Inflammatory macrophage treated with lipopolysaccharide for 1 hour (primary cell): Measurements from ENCODE around the gene COL23A1.
A peak's percentile ranks its signal among the peaks of the same experiment; 100 is the strongest.
"Not testable (repeated sequence)": the region's sequence is repeated elsewhere in the genome, so short reads cannot be mapped to it uniquely, and the experiment has no call there.

Experiments
- DNase-seq, 2 donors: peaks; one replicate each; pipeline ENCODE4 v3.0.0-alpha.2; 2020 to 2022

The COL23A1 gene

DNA sequence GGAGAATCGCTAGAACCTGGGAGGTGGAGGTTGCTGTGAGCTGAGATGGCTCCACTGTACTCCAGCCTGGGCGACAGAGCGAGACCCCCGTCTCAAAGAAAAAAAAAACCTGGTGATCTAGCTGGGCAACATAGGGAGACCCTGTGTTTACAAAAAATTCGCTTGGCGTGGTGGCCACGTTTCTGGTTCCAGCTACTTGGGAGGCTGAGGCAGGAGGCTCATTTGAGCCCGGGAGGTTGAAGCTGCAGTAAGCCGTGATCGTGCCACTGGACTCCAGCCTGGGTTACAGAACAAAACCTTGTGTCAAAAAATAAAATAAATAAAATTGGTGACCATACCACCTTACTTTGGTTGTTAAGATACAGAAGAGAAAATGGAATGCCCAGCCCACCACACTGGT lies 387.7 kb downstream of the COL23A1 start:
- DNase-seq = no peak

DNA sequence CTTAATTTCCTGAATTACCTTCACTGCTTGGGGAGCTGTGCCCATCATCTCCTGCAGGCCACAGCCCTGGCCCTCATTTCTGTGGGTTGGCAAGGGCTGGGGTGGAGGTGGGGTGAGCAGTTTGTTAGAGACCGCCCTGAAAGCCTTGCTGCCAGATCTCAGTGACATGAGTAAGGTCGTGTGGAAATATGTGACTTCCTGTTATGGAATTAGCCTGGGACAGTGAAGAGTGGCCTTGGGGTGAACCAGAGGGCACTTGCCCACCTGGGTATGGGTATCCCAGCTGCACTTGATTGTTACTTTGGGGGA lies 388.3 kb downstream of the COL23A1 start:
- DNase-seq = peak; percentile 49 to 51

DNA sequence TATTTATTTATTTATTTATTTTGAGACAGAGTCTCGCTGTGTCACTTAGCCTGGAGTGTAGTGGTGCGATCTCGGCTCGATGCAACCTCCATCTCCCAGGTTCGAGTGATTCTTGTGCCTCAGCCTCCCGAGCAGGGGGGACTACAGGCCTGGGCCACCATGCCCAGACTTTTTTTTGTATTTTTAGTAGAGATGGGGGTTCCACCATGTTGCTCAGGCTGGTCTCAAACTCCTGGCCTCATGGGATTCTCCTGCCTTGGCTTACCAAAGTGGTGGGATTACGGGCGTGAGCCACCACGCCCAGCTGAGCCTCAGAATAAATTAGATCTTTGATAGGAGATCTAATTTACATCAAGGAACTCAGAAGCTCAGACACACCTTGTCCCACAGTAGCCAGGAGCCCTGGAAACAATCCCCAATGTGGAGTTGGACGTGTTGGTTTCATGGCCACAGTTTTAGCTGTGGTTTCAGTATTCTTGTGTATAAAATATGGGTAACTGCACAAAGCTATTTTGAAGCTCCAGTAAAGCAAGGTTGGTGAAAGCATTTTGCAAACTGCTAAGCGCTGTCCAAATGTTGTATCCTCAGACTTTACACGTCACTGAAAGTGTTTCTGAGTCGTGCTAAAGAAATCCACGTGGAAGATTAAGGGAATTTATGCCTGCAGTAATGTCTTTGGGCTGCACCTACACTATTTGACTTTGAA lies 388.8 kb downstream of the COL23A1 start:
- DNase-seq = no peak

DNA sequence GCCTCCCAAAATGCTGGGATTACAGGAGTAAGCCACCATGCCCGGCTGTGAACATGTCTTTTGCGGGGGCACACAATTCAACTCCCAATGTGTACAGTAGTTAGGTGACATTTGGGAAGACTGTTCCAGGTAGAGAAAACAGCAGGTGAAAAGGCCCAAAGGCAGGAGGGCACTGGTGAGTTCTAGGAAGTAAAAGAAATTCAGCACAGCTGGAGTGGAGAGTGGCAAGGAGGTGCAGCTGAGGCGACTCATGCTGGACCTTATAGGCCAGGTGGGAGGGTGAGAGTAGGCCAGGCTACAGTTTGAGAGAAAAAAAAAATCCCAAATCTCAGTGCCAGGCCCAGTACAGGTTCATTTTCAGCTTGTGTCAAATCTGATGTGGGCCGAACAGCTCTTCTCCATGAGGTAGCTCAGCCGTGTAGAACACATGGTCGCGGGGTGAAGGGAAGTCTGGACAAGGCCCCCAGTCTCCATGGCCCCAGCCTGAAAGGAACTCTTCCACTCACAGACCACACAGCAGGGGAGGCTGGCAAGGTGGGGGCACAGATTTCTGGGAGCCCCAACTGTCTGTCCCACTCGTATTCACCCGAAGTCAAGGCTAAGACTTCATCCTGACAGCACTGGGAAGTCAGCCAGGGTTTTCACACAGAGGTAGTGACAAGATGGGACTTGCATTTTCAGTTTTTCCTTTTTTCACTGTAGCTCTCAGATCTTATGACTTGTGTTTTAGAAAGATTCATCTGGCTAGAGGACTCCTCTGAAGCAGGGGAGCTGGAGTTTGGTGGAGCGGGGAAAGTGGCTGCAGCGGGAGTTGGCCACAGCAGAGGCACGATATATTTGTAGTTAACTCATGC lies 390.4 kb downstream of the COL23A1 start:
- DNase-seq = no peak

DNA sequence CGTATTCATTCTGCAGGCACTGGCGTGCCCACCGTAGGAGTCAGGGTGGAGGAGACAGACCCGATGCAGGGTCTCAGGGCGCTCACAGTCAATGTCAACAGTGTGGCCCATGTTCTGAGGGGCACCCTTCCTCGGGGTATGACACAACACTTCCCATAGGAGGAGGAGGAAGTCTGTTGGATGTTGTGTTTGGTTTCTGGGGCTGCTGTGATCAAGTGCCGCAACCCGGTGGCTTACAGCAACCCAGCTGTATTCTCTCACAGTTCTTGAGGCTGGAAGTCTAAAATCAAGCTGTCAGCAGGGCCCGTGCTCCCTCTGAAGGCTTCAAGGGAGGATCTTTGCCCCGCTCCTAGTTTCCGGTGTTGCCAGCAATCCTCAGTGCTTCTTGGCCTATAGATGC lies 391.5 kb downstream of the COL23A1 start:
- DNase-seq = no peak

DNA sequence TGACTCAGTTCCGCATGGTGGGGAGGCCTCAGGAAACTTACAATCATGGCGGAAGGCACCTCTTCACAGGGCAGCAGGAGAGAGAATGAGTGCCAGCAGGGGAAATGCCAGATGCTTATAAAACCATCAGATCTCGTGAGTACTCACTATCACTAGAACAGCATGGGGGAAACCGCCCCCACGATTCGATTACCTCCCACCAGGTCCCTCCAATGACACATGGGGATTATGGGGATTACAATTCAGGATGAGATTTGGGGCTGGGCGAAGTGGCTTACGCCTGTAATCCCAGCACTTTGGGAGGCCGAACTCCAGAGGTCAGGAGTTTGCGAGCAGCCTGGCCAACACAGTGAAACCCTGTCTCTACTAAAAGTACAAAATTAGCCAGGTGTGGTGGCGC lies 392.0 kb downstream of the COL23A1 start:
- not testable (repeated sequence) for DNase-seq

DNA sequence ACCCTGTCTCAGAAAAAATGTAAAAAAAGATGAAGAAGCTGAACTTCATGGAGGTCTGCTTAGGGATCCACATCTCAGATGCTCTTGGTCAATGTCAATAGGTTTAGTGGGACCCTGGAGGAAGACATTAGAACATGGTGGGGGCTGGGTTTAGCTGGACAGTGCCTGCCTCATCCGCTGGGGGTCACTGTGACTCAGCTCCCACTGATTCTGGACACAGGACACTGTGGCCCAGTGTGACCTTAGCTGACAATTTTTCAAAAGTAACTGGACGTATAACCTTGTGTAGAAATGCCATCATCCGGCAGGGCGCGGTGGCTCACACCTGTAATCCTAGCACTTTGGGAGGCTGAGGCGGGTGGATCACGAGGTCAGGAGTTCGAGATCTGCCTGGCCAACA lies 393.2 kb downstream of the COL23A1 start:
- no peak for DNase-seq

DNA sequence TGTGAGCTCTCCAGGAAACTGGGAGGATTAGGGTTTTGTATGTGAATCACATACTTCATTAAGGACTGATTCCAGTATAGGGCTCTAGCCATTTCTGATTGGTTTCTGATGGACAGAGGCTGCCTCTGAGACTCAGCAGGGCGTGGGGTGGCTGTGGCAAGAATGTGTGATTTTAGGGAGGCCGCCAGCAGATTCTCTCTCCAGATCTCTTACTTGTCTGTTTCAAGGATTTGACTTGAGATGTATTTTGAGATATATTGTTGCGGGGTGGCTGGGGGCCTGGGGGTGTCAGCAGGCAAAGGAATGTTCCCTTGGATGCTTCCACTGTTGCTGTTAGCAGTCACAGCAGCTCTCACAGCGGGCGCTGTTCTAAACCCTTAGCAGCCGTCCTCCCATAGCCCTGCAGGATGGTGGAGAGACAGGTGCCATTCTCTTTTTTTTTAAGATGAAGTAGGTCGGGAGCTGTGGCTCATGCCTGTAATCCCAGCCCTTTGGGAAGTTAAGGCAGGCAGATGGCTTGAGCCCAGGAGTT lies 393.8 kb downstream of the COL23A1 start:
- no peak for DNase-seq

DNA sequence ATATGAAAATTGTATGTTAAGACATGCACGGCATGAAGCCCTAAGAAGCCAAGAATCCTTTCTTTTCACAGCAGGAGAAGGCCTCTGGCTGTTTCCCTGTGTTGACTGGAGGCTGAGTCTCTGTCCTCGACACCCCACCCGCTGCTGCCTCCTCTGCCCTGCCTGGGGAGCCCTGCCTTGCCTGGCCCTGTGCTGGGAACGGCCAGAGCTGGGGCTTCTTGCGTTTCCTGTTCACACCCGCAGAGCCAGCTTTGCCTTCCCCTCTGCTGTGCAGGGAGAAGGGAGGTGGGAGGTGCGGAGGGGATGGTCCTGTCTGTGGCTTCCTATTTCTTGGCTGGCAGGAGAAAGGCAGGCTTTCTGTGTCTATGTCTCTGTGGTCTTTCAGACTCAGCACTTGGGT lies 396.2 kb downstream of the COL23A1 start:
- peak in 1 of 2 donors; percentile 25 for DNase-seq

DNA sequence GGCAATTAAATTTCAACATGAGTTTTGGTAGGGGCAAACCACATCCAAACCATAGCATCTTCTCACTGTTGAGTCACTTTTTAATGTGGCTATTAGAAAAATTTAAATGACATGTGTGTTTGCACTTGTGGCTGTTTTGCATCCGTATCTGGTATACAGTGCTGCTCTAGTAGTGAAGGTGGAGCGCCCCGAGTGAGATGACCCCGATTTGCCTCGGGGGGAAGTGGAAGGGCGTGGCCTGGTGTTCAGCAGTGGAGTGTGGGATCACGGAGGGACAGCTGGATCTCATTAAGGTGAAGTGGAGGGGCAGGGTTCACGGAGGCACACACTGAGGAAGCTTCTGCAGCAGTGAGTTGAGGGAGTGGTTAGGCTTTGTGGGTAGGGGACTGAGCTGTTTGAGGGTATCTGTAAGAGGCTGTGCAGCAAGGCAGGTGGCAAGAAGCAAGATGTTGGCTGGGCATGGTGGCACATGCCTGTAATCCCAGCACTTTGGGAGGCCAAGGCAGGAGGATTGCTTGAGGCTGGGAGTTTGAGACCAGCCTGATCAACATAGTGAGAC lies 396.9 kb downstream of the COL23A1 start:
- no peak for DNase-seq

DNA sequence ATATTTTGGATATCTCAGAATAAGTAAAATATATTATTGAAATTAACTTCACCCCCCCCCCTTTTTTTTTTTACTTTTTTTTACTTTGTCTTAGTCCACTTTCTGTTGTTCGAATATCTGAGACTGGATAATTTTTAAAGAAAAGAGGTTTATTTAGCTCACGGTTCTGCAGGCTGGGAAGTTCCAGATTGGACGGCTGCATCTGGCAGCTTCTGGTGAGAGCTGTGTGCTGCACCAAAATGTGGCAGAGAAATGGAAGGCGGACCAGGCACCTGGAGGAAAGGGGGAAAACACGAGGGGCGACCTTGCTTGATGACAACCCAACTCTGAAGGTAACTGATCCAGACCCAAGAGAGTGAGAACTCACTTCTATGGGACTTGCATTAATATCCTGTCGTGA lies 397.4 kb downstream of the COL23A1 start:
- DNase-seq = no peak

DNA sequence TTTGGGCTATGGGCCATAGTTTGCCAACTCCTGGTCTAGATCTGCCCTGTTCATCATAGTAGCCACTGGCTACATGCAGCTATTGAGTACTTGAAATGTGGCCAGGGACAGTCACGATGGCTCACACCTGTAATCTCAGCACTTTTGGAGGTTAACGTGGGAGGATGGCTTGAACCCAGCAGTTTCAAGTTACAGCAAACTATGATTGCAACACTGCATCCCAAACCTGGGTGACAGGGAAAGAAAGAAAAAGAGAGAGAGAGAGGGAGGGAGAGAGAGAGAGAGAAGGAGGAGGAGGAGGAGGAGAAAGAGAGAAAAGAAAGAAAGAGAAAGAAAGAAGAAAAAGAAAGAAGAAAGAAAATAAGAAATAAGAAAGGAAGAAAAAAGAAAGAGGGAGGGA lies 397.9 kb downstream of the COL23A1 start:
- no peak for DNase-seq

DNA sequence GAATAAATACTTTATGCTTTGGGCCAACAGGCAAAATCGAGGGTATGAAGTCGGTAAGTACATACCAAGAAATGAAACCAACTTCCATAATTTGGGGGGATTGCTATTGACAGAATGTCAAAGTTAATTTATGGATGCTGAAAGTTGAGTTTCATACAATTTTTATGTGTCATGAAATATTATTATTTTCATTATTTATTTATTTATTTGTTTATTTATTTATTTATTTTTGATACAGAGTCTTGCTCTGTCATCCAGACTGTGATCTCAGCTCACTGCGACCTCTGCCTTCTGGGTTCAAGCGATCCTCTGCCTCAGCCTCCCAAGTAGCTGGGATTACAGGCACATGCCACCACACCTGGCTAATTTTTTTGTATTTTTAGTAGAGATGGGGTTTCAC lies 398.5 kb downstream of the COL23A1 start:
- DNase-seq = no peak

DNA sequence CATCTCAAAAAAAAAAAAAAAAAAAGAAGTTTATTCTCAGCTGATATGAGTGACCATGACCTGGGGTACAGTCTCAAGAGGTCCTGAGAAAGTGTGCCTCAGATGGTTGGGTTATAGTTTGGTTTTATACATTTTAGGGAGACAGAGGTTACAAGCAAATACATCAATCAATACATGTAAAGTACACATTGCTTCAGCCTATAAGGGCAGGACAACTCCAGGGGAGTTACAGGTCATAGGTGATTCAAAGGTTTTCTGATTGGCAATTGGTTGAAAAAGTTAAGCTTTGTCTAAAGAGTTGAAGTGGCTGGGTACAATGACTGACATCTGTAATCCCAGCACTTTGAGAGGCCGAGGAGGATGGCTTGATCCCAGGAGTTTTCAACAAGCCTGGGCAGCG lies 400.8 kb downstream of the COL23A1 start:
- no peak for DNase-seq
